Stomach (tissue), 4 donors: ENCODE results near the gene CEP164.

Experiments used
- POLR2A ChIP-seq, 4 donors: fragments of 450-650 bp; IDR thresholded peaks; one replicate each; pipeline ENCODE4 v1.6.1; 2016; ENCODE audit warnings: antibody characterized with exemption in 4 of 4, control low read depth in 2 of 4, mild to moderate bottlenecking in 1 of 4, moderate library complexity in 1 of 4
- TF ChIP-seq, protein P1 (sequence below), 7 experiments: fragments of 450-650 bp in 4 of 7; fragments of 200-600 bp in 3 of 7; sonication (generic) in 3 of 7; IDR thresholded peaks; one replicate each; pipeline ENCODE4 v1.5.1; 2016 to 2019; ENCODE audit warnings: antibody characterized with exemption in 7 of 7, control low read depth in 2 of 7, mild to moderate bottlenecking in 1 of 7

DNA sequence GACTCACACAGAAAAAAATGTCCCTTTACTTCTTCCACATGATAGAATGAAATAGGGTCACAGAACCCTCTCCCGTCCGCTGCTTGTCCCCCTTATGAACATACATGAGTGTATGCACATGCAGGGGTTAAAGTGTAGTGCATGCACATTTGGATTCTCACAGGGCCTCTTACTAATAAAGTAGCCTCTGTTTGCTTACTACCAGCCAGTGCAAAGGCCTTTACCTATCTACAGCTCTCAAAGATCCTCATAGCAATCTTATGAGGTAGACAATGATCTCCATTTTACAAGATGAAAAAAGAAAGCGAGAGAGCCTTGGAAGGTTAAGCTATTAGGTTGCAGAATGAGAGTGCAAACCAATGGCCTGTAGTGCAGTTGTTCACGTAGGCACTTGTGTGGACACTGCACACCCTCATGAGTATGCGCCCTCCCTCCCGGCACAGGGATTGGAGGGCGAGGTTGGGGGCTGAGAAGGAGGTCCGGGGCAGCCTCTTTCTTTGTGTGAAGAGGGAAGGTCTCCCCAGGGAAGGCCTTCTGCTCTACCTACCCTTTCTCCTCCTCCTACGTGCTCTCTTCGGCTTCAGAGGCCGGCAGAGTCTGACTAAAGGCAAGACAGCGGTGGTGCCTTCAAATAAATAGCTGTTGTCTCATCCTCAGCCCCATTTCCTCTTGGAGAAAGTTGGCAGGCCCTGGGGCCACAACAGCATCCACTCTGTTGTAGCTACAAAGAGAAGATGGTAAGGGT is 91.3 kb downstream of the CEP164 start:
- TF ChIP-seq, protein P1, sequence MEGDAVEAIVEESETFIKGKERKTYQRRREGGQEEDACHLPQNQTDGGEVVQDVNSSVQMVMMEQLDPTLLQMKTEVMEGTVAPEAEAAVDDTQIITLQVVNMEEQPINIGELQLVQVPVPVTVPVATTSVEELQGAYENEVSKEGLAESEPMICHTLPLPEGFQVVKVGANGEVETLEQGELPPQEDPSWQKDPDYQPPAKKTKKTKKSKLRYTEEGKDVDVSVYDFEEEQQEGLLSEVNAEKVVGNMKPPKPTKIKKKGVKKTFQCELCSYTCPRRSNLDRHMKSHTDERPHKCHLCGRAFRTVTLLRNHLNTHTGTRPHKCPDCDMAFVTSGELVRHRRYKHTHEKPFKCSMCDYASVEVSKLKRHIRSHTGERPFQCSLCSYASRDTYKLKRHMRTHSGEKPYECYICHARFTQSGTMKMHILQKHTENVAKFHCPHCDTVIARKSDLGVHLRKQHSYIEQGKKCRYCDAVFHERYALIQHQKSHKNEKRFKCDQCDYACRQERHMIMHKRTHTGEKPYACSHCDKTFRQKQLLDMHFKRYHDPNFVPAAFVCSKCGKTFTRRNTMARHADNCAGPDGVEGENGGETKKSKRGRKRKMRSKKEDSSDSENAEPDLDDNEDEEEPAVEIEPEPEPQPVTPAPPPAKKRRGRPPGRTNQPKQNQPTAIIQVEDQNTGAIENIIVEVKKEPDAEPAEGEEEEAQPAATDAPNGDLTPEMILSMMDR (IDR thresholded peaks at IDR 0.05) = no peak
- no peak for TF ChIP-seq POLR2A (IDR thresholded peaks at IDR 0.05)
